Measurements from ENCODE around the gene KATNB1.

The KATNB1 gene

DNA sequence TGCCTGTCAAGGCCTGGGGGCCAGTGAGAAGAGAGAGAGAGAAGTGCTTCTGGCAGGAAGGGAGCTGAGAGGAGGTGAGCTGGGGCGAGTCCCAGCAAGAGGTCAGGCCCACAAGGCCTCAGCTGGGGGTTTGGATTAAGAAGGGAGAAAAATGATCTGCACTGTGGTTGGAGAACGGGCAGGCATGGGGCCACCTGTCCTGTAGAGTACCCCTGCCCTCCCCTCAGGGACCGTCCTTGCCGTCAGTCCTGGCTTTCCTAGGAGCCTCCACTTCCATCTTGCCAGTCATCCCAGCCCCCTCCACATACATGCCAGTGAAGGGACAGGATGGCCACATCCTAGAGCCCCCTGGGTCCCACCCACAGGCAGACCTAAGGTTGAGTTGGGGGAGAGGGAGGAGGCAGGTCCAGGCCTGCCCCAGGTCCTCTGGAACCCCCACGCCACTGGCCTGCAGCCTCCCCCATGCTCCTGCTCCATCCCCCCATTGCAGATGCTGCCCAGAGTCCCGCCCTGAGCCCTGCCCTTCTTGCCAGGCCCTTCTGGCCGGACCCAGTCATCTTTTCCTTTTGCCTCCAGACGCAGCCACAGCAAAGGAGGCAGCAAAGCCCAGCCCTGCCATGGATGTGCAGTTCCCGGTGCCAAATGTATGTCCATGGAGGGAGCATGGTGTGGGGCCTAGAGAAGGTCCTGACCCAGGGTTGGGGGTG is 18.9 kb downstream of the KATNB1 start:
- ATAC-seq = no peak

DNA sequence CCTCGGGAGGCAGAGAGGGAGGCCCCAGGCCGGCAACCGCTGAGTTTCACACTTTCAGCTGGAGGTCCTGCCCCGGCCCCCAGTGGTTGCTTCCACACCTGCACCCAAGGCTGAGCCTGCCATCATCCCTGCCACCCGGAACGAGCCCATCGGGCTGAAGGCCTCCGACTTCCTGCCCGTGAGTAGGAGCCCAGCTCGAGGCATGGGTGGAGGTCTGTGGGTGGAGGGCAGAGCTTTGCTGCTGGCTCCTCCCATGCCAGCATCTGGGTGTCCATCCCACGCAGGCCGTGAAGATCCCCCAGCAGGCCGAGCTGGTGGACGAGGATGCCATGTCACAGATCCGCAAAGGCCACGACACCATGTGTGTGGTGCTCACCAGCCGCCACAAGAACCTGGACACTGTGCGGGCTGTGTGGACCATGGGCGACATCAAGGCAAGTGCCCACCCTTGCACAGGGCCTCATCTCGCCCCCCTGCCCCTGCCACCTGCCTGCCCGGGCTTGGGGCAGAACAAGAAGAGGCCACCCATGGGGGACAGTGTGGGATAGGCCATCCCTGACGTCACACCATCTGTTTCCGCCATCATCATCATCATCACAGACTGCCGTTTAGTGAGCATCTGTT is 19.6 kb downstream of the KATNB1 start:
- TF ChIP-seq TCF4 (CRISPR knock-in tag; IDR thresholded peaks at IDR 0.05; ENCODE audit: borderline replicate concordance) = no peak
- no peak for ATAC-seq

More for the DNA sequence above, 18.9 kb downstream of the KATNB1 start:
- TF ChIP-seq, protein P1, sequence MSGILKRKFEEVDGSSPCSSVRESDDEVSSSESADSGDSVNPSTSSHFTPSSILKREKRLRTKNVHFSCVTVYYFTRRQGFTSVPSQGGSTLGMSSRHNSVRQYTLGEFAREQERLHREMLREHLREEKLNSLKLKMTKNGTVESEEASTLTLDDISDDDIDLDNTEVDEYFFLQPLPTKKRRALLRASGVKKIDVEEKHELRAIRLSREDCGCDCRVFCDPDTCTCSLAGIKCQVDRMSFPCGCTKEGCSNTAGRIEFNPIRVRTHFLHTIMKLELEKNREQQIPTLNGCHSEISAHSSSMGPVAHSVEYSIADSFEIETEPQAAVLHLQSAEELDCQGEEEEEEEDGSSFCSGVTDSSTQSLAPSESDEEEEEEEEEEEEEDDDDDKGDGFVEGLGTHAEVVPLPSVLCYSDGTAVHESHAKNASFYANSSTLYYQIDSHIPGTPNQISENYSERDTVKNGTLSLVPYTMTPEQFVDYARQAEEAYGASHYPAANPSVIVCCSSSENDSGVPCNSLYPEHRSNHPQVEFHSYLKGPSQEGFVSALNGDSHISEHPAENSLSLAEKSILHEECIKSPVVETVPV (CRISPR knock-in tag; IDR thresholded peaks at IDR 0.05) = no peak
- no peak for TF ChIP-seq ESRRG (CRISPR knock-in tag; IDR thresholded peaks at IDR 0.05)
- no peak for TF ChIP-seq ZNF565 (CRISPR knock-in tag; conservative IDR thresholded peaks at IDR 0.05; ENCODE audit: low read depth)
- no peak for TF ChIP-seq ISL1 (CRISPR knock-in tag; IDR thresholded peaks at IDR 0.05)
- TF ChIP-seq, protein P2, sequence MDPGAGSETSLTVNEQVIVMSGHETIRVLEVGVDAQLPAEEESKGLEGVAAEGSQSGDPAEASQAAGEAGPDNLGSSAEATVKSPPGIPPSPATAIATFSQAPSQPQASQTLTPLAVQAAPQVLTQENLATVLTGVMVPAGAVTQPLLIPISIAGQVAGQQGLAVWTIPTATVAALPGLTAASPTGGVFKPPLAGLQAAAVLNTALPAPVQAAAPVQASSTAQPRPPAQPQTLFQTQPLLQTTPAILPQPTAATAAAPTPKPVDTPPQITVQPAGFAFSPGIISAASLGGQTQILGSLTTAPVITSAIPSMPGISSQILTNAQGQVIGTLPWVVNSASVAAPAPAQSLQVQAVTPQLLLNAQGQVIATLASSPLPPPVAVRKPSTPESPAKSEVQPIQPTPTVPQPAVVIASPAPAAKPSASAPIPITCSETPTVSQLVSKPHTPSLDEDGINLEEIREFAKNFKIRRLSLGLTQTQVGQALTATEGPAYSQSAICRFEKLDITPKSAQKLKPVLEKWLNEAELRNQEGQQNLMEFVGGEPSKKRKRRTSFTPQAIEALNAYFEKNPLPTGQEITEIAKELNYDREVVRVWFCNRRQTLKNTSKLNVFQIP (CRISPR knock-in tag; IDR thresholded peaks at IDR 0.05; ENCODE audit: borderline replicate concordance, low read depth) = no peak
- TF ChIP-seq, protein P3, sequence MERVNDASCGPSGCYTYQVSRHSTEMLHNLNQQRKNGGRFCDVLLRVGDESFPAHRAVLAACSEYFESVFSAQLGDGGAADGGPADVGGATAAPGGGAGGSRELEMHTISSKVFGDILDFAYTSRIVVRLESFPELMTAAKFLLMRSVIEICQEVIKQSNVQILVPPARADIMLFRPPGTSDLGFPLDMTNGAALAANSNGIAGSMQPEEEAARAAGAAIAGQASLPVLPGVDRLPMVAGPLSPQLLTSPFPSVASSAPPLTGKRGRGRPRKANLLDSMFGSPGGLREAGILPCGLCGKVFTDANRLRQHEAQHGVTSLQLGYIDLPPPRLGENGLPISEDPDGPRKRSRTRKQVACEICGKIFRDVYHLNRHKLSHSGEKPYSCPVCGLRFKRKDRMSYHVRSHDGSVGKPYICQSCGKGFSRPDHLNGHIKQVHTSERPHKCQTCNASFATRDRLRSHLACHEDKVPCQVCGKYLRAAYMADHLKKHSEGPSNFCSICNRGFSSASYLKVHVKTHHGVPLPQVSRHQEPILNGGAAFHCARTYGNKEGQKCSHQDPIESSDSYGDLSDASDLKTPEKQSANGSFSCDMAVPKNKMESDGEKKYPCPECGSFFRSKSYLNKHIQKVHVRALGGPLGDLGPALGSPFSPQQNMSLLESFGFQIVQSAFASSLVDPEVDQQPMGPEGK (CRISPR knock-in tag; IDR thresholded peaks at IDR 0.05; ENCODE audit: borderline replicate concordance) = no peak

DNA sequence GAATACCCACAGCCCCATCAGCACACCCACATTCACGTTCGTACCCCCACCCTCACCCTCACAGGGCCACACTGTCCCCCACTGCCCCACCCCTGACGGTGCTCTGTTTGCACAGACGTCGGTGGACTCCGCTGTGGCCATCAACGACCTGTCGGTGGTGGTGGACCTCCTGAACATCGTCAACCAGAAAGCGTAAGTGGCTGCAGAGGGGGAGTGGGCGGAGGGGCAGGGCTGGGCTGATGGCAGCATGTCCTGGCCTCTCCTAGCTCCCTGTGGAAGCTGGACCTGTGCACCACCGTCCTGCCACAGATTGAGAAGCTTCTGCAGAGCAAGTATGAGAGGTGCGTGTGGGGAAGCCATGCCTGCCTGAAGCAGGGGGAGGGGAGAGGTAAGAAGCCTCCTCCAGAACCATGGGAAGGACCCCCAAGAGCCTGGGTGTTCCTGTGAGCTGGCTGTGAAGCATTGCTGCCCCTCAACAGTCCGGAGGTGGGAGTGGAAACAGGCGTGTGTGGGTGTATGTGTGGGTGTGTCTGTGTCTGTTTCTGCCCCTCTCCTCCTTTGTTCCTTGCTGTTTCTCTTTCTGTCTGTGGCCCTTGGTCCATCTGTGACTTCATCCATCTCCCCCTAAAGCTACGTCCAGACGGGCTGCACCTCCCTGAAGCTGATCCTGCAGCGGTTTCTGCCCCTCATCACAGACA is 20.3 kb downstream of the KATNB1 start:
- ATAC-seq = no peak
- TF ChIP-seq ZFP30 (CRISPR knock-in tag; IDR thresholded peaks at IDR 0.05) (no peak), BACH2 (CRISPR knock-in tag; IDR thresholded peaks at IDR 0.05; ENCODE audit: borderline replicate concordance) (no peak), GLIS3 (CRISPR knock-in tag; IDR thresholded peaks at IDR 0.05) (no peak), CSDC2 (CRISPR knock-in tag; IDR thresholded peaks at IDR 0.05) (no peak), ESRRG (CRISPR knock-in tag; IDR thresholded peaks at IDR 0.05) (no peak)
- TF ChIP-seq, protein P1 (CRISPR knock-in tag; IDR thresholded peaks at IDR 0.05) = no peak
- TF ChIP-seq, protein P2 (CRISPR knock-in tag; IDR thresholded peaks at IDR 0.05; ENCODE audit: borderline replicate concordance, low read depth) = no peak

DNA sequence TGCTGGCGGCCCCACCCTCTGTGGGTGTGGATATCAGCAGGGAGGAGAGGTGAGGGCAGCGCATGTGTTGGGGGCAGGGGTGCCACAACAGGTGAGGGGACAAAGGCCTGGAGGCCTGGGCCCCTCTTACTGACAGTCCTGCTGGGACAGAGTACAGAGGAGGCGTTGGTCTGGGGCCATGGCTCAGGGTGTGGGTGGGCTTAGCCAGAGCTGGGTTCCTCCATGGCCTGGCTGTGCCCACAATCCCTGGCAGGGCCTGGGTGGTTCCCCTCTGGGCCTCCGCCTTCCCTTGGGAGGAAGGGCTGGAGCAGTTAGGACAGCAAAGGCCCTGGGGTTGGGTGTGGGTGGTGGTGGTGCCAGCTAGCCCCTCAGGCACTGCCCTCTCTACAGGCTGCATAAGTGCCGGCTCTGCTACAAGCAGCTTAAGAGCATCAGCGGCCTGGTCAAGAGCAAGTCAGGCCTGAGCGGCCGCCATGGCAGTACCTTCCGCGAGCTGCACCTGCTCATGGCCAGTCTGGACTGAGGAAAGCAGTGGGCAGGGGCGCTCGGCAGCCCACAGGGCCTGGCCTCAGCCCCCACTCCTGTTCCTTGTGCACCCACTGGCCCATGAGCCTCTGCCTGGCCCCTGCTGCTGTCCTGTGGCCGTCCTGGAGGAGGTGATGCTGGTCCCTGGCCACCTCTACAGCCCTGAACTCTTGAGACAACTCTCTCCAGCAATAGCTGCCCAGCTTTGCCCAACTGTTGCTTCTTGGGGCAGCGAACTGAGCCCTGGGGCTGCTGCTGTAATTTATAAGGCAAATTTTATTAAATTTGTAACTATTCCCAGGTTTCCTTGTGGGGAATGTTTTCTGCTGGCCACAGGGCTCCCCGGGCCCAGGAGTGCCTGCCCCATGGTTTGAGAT is 21.1 kb downstream of the KATNB1 start:
- peak; percentile 3; the same call in 2 of the 3 replicates for ATAC-seq
- TF ChIP-seq ZNF565 (CRISPR knock-in tag; conservative IDR thresholded peaks at IDR 0.05; ENCODE audit: low read depth) (no peak), ISL1 (CRISPR knock-in tag; IDR thresholded peaks at IDR 0.05) (no peak), SNAI2 (CRISPR knock-in tag; IDR thresholded peaks at IDR 0.05) (no peak), ZNF8 (CRISPR knock-in tag; IDR thresholded peaks at IDR 0.05) (no peak), GLIS3 (CRISPR knock-in tag; IDR thresholded peaks at IDR 0.05) (no peak), CSDC2 (CRISPR knock-in tag; IDR thresholded peaks at IDR 0.05) (no peak), BACH2 (CRISPR knock-in tag; IDR thresholded peaks at IDR 0.05; ENCODE audit: borderline replicate concordance) (no peak), ZFP3 (CRISPR knock-in tag; IDR thresholded peaks at IDR 0.05) (no peak), ARNTL (CRISPR knock-in tag; IDR thresholded peaks at IDR 0.05; ENCODE audit: borderline replicate concordance, low read depth) (no peak), TCF4 (CRISPR knock-in tag; IDR thresholded peaks at IDR 0.05; ENCODE audit: borderline replicate concordance) (no peak)
- TF ChIP-seq, protein P2 (CRISPR knock-in tag; IDR thresholded peaks at IDR 0.05; ENCODE audit: borderline replicate concordance, low read depth) = no peak
- TF ChIP-seq, protein P4, sequence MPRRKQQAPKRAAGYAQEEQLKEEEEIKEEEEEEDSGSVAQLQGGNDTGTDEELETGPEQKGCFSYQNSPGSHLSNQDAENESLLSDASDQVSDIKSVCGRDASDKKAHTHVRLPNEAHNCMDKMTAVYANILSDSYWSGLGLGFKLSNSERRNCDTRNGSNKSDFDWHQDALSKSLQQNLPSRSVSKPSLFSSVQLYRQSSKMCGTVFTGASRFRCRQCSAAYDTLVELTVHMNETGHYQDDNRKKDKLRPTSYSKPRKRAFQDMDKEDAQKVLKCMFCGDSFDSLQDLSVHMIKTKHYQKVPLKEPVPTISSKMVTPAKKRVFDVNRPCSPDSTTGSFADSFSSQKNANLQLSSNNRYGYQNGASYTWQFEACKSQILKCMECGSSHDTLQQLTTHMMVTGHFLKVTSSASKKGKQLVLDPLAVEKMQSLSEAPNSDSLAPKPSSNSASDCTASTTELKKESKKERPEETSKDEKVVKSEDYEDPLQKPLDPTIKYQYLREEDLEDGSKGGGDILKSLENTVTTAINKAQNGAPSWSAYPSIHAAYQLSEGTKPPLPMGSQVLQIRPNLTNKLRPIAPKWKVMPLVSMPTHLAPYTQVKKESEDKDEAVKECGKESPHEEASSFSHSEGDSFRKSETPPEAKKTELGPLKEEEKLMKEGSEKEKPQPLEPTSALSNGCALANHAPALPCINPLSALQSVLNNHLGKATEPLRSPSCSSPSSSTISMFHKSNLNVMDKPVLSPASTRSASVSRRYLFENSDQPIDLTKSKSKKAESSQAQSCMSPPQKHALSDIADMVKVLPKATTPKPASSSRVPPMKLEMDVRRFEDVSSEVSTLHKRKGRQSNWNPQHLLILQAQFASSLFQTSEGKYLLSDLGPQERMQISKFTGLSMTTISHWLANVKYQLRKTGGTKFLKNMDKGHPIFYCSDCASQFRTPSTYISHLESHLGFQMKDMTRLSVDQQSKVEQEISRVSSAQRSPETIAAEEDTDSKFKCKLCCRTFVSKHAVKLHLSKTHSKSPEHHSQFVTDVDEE (CRISPR knock-in tag; IDR thresholded peaks at IDR 0.05) = no peak
